HuH-7 (cell line): ENCODE results near the gene RBM28.

Experiments used
- DNase-seq: peaks from one replicate; pipeline ENCODE4 v3.0.0; 2011; ENCODE audit warnings: low spot score

RBM28 gene

DNA sequence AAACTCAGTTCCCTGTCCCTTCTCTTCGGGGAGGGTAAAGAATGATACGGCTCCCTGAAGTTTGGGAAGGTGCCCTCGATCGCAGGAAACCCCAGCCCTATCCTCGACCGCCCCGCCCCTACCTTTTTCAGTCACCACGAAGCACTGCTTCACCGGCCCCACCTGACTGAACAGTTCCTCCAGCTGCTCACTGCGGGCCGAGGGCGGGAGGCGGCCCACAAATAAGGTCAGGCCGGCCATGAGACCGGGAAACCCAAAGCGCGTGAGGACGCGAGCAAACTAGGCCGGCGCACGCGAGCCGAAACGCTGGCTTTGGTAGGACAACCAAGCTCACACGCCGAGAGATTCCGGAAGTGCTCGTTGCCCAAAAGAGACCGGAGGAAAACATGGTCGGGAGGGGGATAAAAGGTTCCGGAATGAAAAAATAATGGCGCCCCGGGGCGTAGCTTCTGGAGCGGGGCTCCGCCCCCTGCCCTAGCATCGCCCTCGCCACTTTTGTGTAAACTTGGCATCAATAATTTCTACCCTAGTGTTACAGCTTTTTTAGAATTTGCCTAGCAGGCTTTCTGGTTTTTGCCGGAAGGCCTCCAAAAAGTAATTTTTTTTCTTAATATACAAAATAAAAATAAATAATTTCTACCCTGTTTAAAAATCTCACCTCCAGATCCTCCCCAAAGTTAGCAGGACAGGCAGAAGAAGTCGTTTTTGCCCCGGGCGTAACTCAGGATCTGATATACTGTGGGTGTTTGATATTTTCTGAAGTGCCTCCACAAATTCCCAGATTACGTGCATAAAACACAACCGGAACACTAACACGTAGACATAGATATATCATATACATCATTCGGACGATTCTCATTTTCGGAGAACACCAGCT lies at the start of gene RBM28:
Gene RBM28, minus strand, starts transcription at position 355 of the 877 bp plus-strand sequence. Its CDS starts 115 bp downstream, at position 240.
- DNase-seq = peak; percentile 94

GRCh38 chr7:128392446-128393327 lies 49.0 kb upstream of the RBM28 start:
- no peak for DNase-seq

GRCh38 chr7:128391805-128392204 lies 48.1 kb upstream of the RBM28 start:
- DNase-seq = no peak

- DNase-seq = no peak
These were observed 47.3 kb upstream of the RBM28 start for GRCh38 chr7:128390871-128391565.

- DNase-seq = no peak
These were observed 46.1 kb upstream of the RBM28 start for GRCh38 chr7:128389618-128390329.

- no peak for DNase-seq
These were observed 45.4 kb upstream of the RBM28 start for GRCh38 chr7:128389085-128389617.

DNA sequence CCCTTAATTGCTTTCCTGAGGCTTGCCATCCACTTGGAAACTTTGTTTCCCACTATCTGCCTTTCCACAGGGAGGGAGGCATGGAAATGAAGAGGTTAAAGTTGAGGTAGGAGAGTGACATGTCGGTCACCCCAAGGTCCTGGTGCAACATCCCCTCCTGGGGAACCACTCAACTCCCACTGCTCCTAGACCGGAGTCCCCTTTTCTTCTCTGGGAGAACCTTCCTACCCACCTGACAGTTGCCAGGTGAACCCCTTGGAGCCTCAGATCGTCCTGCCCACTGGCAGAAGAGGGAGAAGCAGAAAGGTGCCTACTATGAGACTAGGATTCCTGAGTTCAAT lies 44.4 kb upstream of the RBM28 start:
- no peak for DNase-seq

DNA sequence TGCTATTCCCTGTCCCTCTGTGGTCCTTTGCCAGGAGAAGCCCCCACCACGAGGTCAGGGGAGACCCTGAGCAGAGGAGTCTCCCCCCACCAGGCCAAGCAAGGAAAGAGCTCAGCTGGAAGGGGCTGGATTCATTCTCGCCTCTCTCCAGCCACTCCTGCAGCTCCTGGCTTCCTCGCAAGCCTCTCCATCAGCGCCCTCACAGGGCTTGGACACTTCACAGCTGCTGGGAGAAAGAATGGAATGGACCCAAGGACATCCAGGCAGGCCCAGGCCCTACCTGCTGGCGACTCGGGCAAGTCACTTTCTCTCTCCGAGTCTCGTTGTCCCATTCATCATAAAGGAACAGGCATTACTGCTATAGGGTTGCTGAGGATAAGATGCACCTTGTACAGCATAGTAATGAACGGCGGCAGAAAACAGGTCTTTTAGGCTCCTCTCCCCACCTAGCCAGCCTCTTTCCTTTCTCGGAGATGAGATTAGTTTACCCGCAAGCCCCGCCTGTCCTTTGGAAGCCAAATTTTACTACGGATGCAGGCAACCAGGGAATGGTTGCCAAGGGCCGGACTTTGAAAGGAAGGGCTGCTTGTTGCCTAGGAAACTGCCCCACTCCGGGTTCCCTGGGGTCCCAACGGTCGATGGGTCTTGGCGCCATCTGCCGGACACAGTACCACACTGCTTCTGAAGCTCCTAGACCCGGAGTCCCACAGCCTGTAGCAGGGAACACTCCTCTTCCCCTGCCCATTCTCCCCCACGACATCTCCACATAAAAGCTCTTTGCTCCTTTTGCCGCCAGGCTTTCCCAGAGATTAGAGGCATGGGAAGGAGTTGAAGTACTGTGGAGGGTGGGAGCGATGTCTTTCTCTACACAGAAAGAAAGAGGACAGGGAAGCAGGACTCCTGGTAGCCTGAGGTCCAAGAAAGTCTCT lies 43.8 kb upstream of the RBM28 start:
- peak; percentile 98 for DNase-seq

DNA sequence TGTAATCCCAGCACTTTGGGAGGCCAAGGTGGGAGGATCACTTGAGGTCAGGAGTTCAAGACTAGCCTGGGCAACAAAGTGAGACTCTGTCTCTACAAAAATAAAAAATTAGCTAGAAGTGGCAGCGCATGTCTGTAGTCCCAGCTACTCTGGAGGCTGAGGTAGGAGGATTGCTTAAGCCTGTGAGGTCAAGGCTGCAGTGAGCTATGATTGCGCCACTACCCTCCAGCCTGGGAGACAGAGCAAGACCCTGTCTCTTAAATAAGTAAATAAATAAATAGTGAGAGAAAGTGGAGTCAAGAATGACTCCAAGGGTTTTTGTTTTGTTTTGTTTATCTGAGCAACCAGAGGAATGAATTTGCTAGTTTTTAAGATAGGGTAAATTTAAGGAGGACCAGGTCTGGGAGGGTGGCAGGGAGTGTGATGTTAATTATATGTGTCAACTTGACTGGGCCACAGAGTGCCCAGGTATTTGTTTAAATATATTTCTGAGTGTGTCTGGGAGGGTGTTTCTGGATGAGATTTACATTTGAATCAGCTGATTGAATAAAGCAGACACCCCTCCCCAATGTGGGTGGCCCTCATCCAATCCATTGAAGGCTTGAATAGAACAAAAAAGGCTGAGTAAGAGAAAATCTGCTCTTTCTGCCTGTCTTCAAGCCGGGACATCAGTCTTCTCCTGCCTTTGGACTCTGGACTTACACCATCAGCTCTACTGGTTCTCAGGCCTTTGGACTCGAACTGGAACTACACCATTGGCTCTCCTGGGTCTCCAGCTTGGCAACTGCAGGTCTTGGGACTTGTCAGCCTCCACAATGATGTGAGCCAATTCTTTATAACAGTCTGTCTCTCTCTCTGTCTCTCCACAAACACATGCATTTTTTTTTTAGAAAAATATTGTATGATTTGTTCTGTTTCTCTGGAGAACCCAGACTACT lies 42.5 kb upstream of the RBM28 start:
- DNase-seq = no peak

DNA sequence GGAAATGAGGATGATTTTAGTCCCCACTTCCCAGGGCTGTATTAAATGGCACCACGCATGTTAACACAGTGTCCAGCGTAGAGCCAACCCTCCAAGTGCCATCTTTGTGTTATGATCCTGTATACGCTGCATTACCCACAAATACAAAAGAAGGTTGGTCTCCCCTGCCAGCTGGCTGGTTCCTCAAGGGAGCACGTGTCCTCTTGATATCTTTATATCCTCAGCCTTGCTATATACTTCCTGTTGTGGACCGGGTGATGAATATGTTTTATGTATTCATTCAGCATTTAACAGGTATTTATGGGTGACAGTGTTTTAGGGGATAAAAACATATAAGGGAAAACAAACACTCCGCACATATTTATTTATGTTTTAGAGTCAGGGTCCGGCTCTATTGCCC lies 41.0 kb upstream of the RBM28 start:
- no peak for DNase-seq

GRCh38 chr7:128383776-128384175 lies 40.1 kb upstream of the RBM28 start:
- DNase-seq = no peak

DNA sequence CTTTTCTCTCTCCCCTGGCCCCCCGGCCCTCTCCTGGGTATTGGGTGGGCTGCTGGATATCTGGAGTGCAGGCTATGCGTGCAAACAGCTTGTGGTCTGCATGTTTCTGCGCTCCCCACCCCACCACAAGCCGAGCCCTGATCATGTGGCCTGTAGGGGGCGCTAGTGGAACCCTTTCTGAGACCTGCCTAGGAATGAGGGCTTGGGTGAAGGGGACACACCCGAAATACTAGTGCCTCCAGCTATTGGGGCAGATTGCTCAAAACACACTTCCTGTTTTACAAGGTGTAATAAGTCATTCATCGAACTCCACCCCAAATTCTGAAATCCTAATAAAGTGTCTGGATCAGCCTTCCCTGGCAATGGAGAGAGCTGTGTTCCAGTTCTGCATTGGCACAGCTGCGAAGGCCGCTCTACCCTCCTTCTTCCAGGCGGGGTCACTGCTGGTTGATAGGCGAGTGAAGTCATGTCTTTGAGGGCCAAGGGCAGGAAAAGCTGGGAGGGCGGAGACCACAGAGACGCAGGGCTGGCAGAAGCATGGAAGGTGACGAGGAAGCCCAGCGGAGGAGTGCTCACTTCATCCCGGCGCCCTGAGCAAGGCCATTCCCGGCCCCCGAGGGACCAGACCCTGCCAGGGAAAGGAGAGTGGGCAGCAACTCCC lies 37.6 kb upstream of the RBM28 start:
- DNase-seq = peak; percentile 70

- no peak for DNase-seq
These were observed 36.9 kb upstream of the RBM28 start for GRCh38 chr7:128380483-128381106.

DNA sequence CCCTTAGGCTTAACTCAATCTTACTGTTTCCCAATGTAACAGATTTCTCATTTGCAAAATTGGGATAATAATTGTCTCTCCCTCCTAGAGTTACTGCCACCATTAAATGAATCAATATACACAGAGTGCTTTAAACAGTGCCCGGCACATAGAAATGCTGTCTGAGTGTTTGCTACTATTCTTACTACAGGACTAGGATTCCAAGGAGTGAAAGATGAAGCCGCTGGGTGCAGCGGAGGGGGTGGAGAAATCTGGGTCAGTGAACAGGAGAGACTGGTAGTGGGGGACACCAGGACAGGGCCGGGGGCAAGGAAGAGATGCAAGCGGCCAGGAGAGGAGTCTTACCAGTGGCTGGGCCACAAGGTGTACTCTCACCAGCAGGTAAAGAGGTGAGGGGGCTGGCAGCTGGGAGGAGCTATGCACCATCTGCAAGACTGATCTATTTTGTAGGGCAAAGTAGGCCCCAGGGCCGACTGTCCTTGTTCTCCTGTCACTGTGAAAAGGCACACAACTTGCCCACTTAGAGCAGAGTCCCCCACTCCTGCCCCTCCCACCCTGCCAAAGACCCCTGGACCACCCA lies 36.3 kb upstream of the RBM28 start:
- DNase-seq = no peak

GRCh38 chr7:128378637-128379036 lies 34.9 kb upstream of the RBM28 start:
- no peak for DNase-seq

DNA sequence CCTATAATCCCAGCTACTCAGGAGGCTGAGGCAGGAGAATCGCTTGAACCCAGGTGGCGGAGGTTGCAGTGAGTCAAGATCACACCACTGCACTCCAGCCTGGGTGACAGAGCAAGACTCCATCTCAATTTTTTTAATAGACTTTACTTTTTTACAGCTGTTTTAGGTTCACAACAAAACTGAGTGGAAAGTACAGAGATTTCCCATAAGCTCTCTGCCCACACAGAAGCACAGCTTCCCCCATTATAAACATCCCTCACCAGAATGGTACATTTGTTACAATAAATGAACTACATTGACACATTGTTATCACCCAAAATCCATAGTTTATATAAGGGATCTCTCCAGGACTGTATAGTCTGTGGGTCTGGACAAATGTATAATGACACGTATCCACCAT lies 32.4 kb upstream of the RBM28 start:
- DNase-seq = no peak

- DNase-seq = no peak
These were observed 30.3 kb upstream of the RBM28 start for GRCh38 chr7:128374041-128374440.

DNA sequence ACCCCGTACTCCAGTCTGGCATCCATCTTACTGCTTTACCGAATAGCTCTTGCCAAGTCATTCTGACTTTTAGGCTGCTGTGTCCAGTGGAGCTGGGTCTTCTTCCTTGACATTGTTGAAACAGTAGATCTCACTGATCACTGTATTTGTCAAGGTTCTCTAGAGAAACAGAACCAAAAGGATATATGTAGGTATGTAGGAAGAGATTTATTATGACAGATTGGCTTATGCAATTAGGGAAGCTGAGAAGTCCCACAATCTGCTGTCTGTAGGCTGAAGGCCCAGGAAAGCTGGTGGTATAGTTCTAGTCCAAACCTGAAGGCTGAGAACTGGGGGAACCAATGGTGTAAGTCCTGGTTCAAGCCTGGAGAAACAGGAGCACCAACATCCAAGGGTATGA lies 29.9 kb upstream of the RBM28 start:
- DNase-seq = no peak
